A549 (cell line): ENCODE data around the gene LST1. TPM values are rescaled to one million over a fixed set of nuclear protein-coding genes. Genes with fewer than 3 reads are reported as not detected.

Experiments
- ATAC-seq, 2 experiments: fragments of 200-7000 bp in 1 of 2; fragments of >200 bp in 1 of 2; cut with Nextera tagmentation in 1 of 2; cut with Tn5 transposase in 1 of 2; 3 replicates each; pipeline versions ENCODE4 v1.8.0 to v1.9.1; 2018 to 2020; ENCODE audit warnings: mild to moderate bottlenecking in 1 of 2, moderate library complexity in 1 of 2
- CTCF ChIA-PET: fragments of 300-600 bp; sonication (Branson Sonifier 250); formaldehyde crosslinking; extraction: SDS; loops from one replicate; lab custom pipeline; 2021; ENCODE audit warnings: antibody characterized with exemption, inconsistent platforms; lab: Yijun Ruan, JAX
- POLR2A ChIA-PET: fragments of 350-600 bp; formaldehyde crosslinking; extraction: SDS; loops from one replicate; lab custom pipeline; 2021; ENCODE audit warnings: antibody characterized with exemption, inconsistent platforms; lab: Yijun Ruan, JAX
- DNase-seq, 2 experiments: peaks; one replicate each; pipeline versions ENCODE4 v3.0.0 to v3.0.0-alpha.2; 2011 to 2016; ENCODE audit warnings: low read depth in 1 of 2, low spot score in 1 of 2
- FAIRE-seq: peaks from 2 replicates; lab custom pipeline; 2011; peaks lifted over from hg19 to GRCh38; lab: Jason Lieb, UNC
- H3K27ac ChIP-seq, 2 experiments: fragments of >200 bp; sonication (Bioruptor Twin); formaldehyde crosslinking; 3 replicates each; pipeline ENCODE4 v1.5.1; 2016 to 2017
- H3K4me1 ChIP-seq: fragments of >200 bp; sonication (Bioruptor Twin); formaldehyde crosslinking; 3 replicates; pipeline ENCODE4 v1.6.1; 2016
- H3K4me2 ChIP-seq: fragments of >200 bp; sonication (Bioruptor Twin); formaldehyde crosslinking; 3 replicates; pipeline ENCODE4 v1.6.1; 2016
- H3K4me3 ChIP-seq: fragments of >200 bp; sonication (Bioruptor Twin); formaldehyde crosslinking; 3 replicates; pipeline ENCODE4 v1.5.1; 2016
- H3K9me3 ChIP-seq: fragments of >200 bp; sonication (Bioruptor Twin); formaldehyde crosslinking; 3 replicates; pipeline ENCODE4 v1.6.1; 2016
- ATOH8 ChIP-seq: fragments of 250-450 bp; sonication (Bioruptor Pico); IDR thresholded peaks from 2 replicates; pipeline ENCODE4 v1.5.0; 2020; ENCODE audit warnings: low read depth, mild to moderate bottlenecking, moderate library complexity
- BCL3 ChIP-seq: fragments of >200 bp; sonication (Bioruptor Twin); formaldehyde crosslinking; IDR thresholded peaks from 3 replicates; pipeline ENCODE4 v1.6.1; 2016
- CHD4 ChIP-seq: fragments of 200-600 bp; sonication (generic); IDR thresholded peaks from 2 replicates; pipeline ENCODE4 v1.6.1; 2016; ENCODE audit warnings: antibody characterized with exemption, mild to moderate bottlenecking, borderline replicate concordance
- E2F6 ChIP-seq: IDR thresholded peaks from 2 replicates; pipeline ENCODE4 v1.6.1; 2012; ENCODE audit warnings: low read depth, borderline replicate concordance
- EHF ChIP-seq: fragments of 250-450 bp; sonication (Bioruptor Pico); IDR thresholded peaks from 2 replicates; pipeline ENCODE4 v1.5.0; 2020; ENCODE audit warnings: mild to moderate bottlenecking
- ELK1 ChIP-seq: fragments of 150-350 bp; IDR thresholded peaks from 2 replicates; pipeline ENCODE4 v1.6.1; 2014; ENCODE audit warnings: low read depth, mild to moderate bottlenecking, low read length
- FOSB ChIP-seq: fragments of 250-450 bp; sonication (Bioruptor Pico); IDR thresholded peaks from 2 replicates; pipeline ENCODE4 v1.5.0; 2020; ENCODE audit warnings: mild to moderate bottlenecking, moderate library complexity
- FOXS1 ChIP-seq: fragments of 250-450 bp; sonication (Bioruptor Pico); IDR thresholded peaks from 2 replicates; pipeline ENCODE4 v1.5.0; 2020; ENCODE audit warnings: mild to moderate bottlenecking, moderate library complexity
- HMGXB4 ChIP-seq: fragments of 250-450 bp; sonication (Bioruptor Pico); IDR thresholded peaks from 2 replicates; pipeline ENCODE4 v1.5.0; 2021; ENCODE audit warnings: mild to moderate bottlenecking, moderate library complexity, borderline replicate concordance
- HOXA7 ChIP-seq: fragments of 250-450 bp; sonication (Bioruptor Pico); IDR thresholded peaks from 2 replicates; pipeline ENCODE4 v1.5.0; 2020; ENCODE audit warnings: mild to moderate bottlenecking, moderate library complexity
- KDM5A ChIP-seq: fragments of 200-600 bp; sonication (generic); IDR thresholded peaks from 2 replicates; pipeline ENCODE4 v1.6.1; 2016; ENCODE audit warnings: antibody characterized with exemption, mild to moderate bottlenecking
- MAFK ChIP-seq: fragments of 450-650 bp; IDR thresholded peaks from 2 replicates; pipeline ENCODE4 v1.6.1; 2014; ENCODE audit not compliant: partially characterized antibody
- MAX ChIP-seq: IDR thresholded peaks from 2 replicates; pipeline ENCODE4 v1.6.1; 2012
- MYC ChIP-seq: IDR thresholded peaks from 2 replicates; pipeline ENCODE4 v1.6.1; 2012; ENCODE audit warnings: mild to moderate bottlenecking, inconsistent platforms, low read length, improper control_type of control experiment, borderline replicate concordance
- RAD21 ChIP-seq, 2 experiments: fragments of >200 bp in 1 of 2; sonication (Bioruptor Twin) in 1 of 2; formaldehyde crosslinking in 1 of 2; IDR thresholded peaks in 1 of 2; conservative IDR thresholded peaks in 1 of 2; 2 replicates in 1 of 2; 3 replicates in 1 of 2; pipeline ENCODE4 v1.6.1; 2012 to 2018; ENCODE audit warnings: inconsistent platforms in 1 of 2
- RARB ChIP-seq: fragments of 250-450 bp; sonication (Bioruptor Pico); IDR thresholded peaks from 2 replicates; pipeline ENCODE4 v1.8.0; 2021; ENCODE audit warnings: mild to moderate bottlenecking, moderate library complexity
- RNF2 ChIP-seq: fragments of 200-600 bp; sonication (generic); IDR thresholded peaks from 2 replicates; pipeline ENCODE4 v1.6.1; 2016; ENCODE audit warnings: low read depth, mild to moderate bottlenecking, antibody characterized with exemption, moderate library complexity, borderline replicate concordance
- SREBF2 ChIP-seq: fragments of 450-650 bp; IDR thresholded peaks from 2 replicates; pipeline ENCODE4 v1.6.1; 2014; ENCODE audit warnings: mild to moderate bottlenecking, moderate library complexity
- TP53 ChIP-seq: fragments of 250-450 bp; sonication (Bioruptor Pico); IDR thresholded peaks from 2 replicates; pipeline ENCODE4 v1.5.0; 2021; ENCODE audit warnings: mild to moderate bottlenecking, moderate library complexity
- ZFP36 ChIP-seq: fragments of 450-650 bp; IDR thresholded peaks from 2 replicates; pipeline ENCODE4 v1.6.1; 2014; ENCODE audit warnings: borderline replicate concordance; ENCODE audit not compliant: partially characterized antibody
- WGBS: methylation state at CpG from one replicate; pipeline ENCODE4 v1.1.6; 2017; ENCODE audit errors: missing lambda C conversion rate; 5-methylcytosine and 5-hydroxymethylcytosine counted together
- polyA plus RNA-seq, 4 experiments: library from polyadenylated mRNA; depleted of rRNA in 3 of 4; stranded (reverse); fragments of >200 nt; fragmentation: RNase III in 1 of 4; extraction: RNeasy Plus Mini Kit Qiagen cat#74134 plus additional on column Dnase treatment in 1 of 4; gene quantifications; 2 replicates in 3 of 4; 3 replicates in 1 of 4; pipeline ENCODE4 v1.2.3, GENCODE V29; 2011 to 2017

The LST1 gene
- polyA plus RNA-seq, 2 of the 4 experiments (the other 2 are of a cell fraction) = 0.19 to 0.26 TPM

GRCh38 chr6:31586599-31587281 is 663 bp downstream of the LST1 start:
- WGBS = 66% methylated on average over 8 of the region's 9 CpGs
- no peak overlapping the region for H3K27ac ChIP-seq
- no peak for TF ChIP-seq TP53 (CRISPR knock-in tag)
- TF ChIP-seq MAX = no peak
- no peak for TF ChIP-seq EHF (CRISPR knock-in tag)
- TF ChIP-seq RAD21 (conservative IDR thresholded peaks at IDR 0.05 in 1 of 2, IDR thresholded peaks at IDR 0.05 in 1 of 2) = no peak
- TF ChIP-seq BCL3 = no peak
- no peak for TF ChIP-seq HMGXB4 (CRISPR knock-in tag)
- no peak for TF ChIP-seq SREBF2
- TF ChIP-seq RNF2 = no peak
- TF ChIP-seq RARB (CRISPR knock-in tag) = no peak
- TF ChIP-seq ATOH8 (CRISPR knock-in tag) = no peak
- TF ChIP-seq MAFK = no peak
- TF ChIP-seq ZFP36 = no peak
- no peak for TF ChIP-seq E2F6
- TF ChIP-seq FOXS1 (CRISPR knock-in tag) = no peak
- no peak for TF ChIP-seq CHD4
- TF ChIP-seq FOSB = no peak
- TF ChIP-seq ELK1 = no peak
- no peak for TF ChIP-seq KDM5A
- no peak for TF ChIP-seq MYC
- no peak for TF ChIP-seq HOXA7 (CRISPR knock-in tag)
- TF ChIP-seq, all 56 proteins: peak for 0
- Histone ChIP-seq H3K9me3 (no peaks in the 10 kb centered on the region), H3K4me1 (peaks cover 3% of the 10 kb centered on the region; the same call in 1 of the 3 replicates), H3K4me3 (no peak overlapping the region), H3K4me2 (no peak overlapping the region)
- ChIA-PET CTCF (interaction anchor here (0.5 to 18.3 kb wide), 6 partner anchors 5 to 105 kb away, joined by 3 to 338 read pairs (median 6); partner anchors contain the start of genes ATP6V1G2, LST1, LTB and NCR3), POLR2A (no interaction called here)
- no peak for ATAC-seq
- no peak for FAIRE-seq
- DNase-seq = no peak
